Lower leg skin (tissue), 4 donors: Measurements from ENCODE around the gene CENPVL1. TPM values are rescaled to one million over a fixed set of nuclear protein-coding genes. Genes with fewer than 3 reads are reported as not detected.

Experiments used
- DNase-seq, 2 donors: peaks; one replicate each; pipeline ENCODE4 v3.0.0-alpha.2; 2019; ENCODE audit warnings: low spot score in 2 of 2
- H3K4me3 ChIP-seq: fragments of 200-600 bp; sonication (generic); 2 replicates; pipeline ENCODE4 v1.5.1; 2017; ENCODE audit warnings: mild to moderate bottlenecking, low read depth; ENCODE audit not compliant: poor library complexity, severe bottlenecking
- POLR2A ChIP-seq, 2 donors: fragments of 450-650 bp; IDR thresholded peaks; one replicate each; pipeline ENCODE4 v1.6.1; 2016 to 2017; ENCODE audit warnings: antibody characterized with exemption in 2 of 2, mild to moderate bottlenecking in 1 of 2, moderate library complexity in 1 of 2
- WGBS, 2 donors: methylation state at CpG; one replicate each; pipeline ENCODE4 v1.1.5; 2018; 5-methylcytosine and 5-hydroxymethylcytosine counted together
- intact Hi-C: fragments of 100-400 bp; cut with DNase I; formaldehyde crosslinking; loops from one replicate; pipeline ENCODE4 v1.15.0; 2023; ENCODE audit warnings: low total_unique reads
- total RNA-seq, 4 donors: library from RNA; depleted of rRNA; stranded (reverse); fragments of >200 nt; gene quantifications; one replicate each; pipeline ENCODE4 v1.1.0, GENCODE V29; 2016
- TF ChIP-seq, protein P1 (sequence below), 3 donors: fragments of 450-650 bp; IDR thresholded peaks; one replicate each; pipeline ENCODE4 v1.5.1; 2016; ENCODE audit warnings: antibody characterized with exemption in 3 of 3, mild to moderate bottlenecking in 3 of 3, moderate library complexity in 2 of 3

Gene CENPVL1
- total RNA-seq, 4 donors from 2014 or later, result not detected

DNA sequence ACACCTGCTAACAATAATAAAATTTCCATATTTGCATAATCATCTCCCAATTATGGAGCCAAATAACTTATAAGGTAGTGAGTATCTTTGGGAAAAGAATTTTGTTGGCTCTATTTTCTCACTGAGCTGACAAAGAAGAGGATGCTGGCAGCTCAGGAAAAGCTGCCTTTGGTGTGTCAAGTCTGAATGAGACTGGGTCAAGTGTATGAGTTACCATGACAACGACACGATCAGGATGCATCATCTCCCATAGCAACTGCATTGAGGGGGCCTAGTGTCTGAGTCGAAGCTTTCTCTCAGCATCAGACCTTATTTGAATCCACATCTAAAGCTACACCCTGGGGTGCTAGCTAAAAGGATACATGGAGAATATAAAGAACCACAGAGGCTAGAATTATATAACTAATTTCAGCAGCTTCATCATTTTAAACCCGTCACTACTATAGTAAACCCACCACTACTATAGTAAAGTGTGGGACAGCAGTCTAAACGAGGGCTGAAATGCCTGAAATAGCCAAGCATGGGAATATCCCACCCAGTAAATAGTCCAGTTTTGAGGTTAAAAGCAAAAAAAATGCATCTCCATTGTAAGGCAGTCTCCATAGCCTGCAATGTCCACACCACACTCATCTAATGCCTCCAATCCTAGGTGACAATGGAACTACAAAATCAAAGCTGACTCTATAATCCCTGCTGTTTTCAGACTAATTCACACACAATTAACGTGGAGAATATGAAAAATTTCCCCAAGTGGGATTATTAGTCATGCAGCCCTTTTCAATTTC, 48.9 kb downstream of the CENPVL1 start:
- WGBS, 2 donors, result 51 to 61% methylated on average over 6 of the region's 6 CpGs
- intact Hi-C loops, result no loop called here
- DNase-seq, result no peak
- TF ChIP-seq, protein P1, sequence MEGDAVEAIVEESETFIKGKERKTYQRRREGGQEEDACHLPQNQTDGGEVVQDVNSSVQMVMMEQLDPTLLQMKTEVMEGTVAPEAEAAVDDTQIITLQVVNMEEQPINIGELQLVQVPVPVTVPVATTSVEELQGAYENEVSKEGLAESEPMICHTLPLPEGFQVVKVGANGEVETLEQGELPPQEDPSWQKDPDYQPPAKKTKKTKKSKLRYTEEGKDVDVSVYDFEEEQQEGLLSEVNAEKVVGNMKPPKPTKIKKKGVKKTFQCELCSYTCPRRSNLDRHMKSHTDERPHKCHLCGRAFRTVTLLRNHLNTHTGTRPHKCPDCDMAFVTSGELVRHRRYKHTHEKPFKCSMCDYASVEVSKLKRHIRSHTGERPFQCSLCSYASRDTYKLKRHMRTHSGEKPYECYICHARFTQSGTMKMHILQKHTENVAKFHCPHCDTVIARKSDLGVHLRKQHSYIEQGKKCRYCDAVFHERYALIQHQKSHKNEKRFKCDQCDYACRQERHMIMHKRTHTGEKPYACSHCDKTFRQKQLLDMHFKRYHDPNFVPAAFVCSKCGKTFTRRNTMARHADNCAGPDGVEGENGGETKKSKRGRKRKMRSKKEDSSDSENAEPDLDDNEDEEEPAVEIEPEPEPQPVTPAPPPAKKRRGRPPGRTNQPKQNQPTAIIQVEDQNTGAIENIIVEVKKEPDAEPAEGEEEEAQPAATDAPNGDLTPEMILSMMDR (IDR thresholded peaks at IDR 0.05), result no peak
- TF ChIP-seq POLR2A (IDR thresholded peaks at IDR 0.05), result no peak
- H3K4me3 ChIP-seq, result no peak overlapping the region

DNA sequence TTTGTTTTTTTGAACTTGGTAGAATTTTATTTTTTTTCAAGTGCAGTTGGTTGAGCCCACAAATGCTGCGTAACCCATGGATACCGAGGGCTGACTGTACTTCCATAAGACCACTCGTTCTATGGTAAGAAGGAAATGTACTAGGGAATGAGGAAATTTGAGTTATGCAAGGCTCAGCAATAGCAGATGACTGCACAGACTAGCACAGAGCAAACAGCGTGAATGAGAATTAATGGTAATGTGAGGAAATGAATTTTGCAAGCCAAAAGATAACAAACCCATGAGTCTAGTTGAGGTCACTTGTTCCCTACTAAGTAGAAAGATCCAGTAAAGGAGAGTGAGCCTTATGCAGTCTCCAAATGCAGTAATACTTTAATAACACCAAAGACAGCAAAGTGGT, 50.3 kb downstream of the CENPVL1 start:
- WGBS, 2 donors, result 82 to 83% methylated on average over 4 of the region's 4 CpGs
- no peak for DNase-seq
- intact Hi-C loops, result no loop called here
- TF ChIP-seq, protein P1 (IDR thresholded peaks at IDR 0.05), result no peak
- TF ChIP-seq POLR2A (IDR thresholded peaks at IDR 0.05), result no peak
- H3K4me3 ChIP-seq, result no peak overlapping the region

Other genes starting within 250 kb of the CENPVL1 start
- 1 to 10 TPM in 3 of 4 donors, under 1 TPM in 1; 0.27 to 2.4 (median 1.7) TPM for gene NUDT11, start 213.9 kb upstream of the CENPVL1 start, total RNA-seq
- gene CENPVL3, start 91.6 kb upstream of the CENPVL1 start, total RNA-seq, result not detected
- not detected for gene CENPVL2, start 27.7 kb upstream of the CENPVL1 start, total RNA-seq
- 1 to 10 TPM; 1.3 to 2.9 (median 1.6) TPM for gene GSPT2, start 32.9 kb downstream of the CENPVL1 start, total RNA-seq
- gene MAGED1, start 183.1 kb downstream of the CENPVL1 start, total RNA-seq, result 10 to 100 TPM; 26.0 to 42.3 (median 31.1) TPM